T1000 (cell line): ENCODE measurements around the gene VOPP1.

Experiments used
- DNase-seq: peaks from one replicate; lab custom pipeline; 2025; ENCODE audit warnings: mixed read lengths; lab: John Stamatoyannopoulos, UW

The VOPP1 gene

DNA sequence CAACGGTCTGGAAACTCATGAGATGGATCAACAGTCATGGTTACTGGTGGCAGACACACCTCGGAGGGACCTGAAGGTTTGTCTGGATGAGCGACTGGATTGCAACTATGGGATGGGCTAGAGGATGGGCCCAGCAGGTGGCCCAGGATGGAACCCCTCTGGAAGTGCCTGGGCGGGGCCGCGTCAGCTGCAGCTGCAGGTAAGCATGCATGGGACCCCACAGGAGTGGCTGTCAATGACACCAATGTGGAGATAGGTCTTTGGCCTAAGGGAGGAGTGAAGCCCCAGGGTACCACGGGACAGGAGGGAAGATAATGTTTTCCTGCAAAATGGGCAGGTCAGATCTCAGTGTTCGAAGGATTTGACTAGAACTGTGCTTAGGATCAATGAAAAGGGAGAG lies 103.8 kb downstream of the VOPP1 start:
- DNase-seq: no peak

DNA sequence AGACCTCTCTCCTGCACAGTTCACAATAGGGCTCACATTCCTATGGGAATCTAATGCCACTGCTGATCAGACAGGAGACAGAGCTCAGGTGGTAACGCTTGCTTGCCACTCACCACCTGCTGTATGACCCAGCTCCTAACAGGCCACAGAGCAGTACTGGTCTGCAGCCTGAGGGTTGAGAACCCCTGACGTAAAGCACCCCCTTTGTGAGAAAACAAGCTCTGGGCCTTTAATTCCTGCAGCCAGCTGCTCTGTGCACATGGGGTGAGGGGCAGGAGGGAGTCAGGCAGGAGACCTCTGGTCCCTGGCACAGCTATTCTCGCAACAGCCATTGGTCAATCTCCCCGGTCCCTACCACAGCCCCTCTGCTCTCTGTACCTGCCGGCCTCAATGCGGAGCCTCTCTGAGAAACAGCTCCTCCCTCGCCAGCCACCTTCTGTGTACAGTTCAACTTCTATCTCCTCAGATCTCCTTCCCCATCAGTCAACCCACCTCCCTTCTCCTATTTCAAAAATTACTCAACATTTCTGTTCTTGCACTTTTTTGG lies 105.2 kb downstream of the VOPP1 start:
- no peak for DNase-seq

DNA sequence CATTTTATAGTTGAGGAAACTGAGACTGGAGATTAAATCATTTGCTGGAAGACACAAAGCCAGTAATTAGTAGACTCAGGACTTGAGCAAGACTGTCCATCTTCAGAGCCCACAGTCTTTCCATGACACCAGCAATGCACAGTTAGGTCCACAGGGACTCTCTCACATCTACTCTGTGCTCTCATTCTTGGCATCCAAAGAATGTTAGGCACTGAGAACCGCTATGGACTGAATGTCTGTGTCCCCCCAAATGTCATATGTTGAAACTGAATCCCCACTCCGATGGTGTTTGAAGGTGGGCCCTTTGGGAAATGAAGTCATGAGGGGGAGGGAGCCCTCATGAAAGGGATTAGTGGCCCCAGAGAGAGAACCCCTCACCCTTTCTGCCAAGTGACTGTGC lies 106.6 kb downstream of the VOPP1 start:
- no peak for DNase-seq

DNA sequence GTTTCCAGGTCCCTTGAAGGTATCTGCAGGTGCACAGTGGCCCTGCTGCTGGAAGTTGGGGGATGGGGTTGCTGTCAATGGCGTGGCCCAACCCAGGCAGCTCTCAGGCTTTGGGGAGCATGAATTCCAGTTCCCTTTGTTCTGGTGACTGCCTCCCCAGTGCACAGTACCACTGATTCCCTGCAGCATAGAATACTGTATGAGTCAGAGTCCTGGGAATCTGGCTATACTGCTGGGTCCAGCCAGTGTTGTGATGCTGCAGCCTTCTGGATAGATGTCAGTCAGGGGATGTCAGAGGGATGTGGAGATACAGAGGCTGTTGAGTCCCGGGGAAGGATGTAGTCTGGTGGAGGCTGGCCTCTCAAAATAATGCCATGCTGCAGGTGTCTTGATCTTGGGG lies 107.9 kb downstream of the VOPP1 start:
- no peak for DNase-seq

DNA sequence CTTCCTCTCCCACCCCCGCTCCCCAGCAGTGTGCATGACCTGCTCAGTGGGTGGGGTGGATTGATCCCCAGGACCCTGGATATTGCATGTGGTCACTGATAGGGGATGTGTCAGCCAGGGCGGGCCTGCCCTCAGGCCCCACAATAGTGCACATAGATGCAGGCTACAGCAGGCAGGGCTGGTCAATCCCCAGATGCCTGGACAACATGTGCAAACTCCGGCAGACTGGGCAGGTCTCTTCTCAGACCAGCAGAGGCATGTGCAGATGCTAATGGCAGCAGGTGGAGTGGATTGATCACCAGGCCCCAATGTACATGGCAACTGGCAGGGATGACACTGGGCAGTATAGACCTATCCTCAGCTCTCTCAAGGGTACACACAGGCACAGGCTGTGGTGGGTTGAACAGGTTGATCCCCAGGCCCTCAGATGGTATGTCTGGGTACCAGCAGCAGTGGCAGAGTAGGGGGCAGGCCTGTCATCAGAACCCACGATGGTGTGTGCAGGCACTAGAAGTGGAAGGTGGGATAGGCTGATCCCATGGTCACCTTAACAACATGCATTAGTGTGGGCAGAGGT lies 108.5 kb downstream of the VOPP1 start:
- no peak for DNase-seq

DNA sequence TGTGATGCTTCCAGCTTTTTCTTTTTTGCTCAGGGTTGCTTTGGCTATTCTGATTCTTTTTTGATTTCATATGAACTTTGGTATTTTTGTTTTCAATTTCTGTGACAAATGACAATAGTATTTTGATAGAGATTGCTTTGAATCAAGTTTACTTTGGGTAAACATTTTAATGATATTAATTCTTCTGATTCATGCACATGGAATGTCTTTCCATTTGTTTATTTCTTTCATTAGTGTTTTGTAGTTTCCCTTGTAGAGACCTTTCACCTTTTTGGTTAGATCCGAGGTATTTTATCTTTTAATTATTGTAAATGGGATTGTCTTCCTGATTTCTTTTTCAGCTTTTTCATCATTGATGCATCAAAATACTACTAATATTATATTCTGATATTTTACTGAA lies 114.0 kb downstream of the VOPP1 start:
- DNase-seq: no peak

DNA sequence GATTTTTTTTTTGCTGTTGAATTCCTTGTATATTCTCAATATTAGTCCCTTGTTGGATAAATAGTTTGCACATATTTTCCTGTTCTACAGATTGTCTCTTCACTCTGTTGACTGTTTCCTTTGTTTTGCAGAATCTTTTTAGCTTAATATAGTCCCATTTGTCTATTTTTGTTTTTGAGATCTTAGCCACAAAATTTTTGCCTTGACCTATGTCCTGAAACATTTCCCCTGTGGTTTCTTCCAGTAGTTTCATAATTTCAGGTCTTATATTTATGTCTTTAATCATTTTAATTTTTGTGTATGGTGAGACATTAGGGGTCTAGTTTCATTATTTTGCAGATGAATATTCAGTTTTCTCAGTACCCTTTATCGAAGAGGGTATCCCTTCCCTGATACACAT lies 114.5 kb downstream of the VOPP1 start:
- no peak for DNase-seq

DNA sequence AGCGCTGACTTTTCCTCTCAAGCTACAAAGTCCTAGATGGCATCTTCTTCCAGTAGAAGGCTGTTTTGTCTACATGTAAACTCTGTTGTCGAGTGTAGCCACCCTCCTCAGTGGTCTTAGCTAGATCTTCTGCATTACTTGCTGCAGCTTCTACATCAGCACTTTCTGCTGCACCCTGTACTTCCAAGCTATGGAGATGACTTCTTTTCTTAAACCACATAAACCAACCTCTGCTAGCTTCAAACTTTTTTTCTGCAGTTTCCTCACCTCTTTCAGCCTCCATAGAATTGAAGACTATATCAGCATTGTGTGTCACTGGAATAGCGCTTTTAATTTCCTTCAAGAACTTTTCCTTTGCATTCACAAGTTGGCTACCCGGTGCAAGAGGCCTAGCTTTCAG lies 119.3 kb downstream of the VOPP1 start:
- DNase-seq: no peak

DNA sequence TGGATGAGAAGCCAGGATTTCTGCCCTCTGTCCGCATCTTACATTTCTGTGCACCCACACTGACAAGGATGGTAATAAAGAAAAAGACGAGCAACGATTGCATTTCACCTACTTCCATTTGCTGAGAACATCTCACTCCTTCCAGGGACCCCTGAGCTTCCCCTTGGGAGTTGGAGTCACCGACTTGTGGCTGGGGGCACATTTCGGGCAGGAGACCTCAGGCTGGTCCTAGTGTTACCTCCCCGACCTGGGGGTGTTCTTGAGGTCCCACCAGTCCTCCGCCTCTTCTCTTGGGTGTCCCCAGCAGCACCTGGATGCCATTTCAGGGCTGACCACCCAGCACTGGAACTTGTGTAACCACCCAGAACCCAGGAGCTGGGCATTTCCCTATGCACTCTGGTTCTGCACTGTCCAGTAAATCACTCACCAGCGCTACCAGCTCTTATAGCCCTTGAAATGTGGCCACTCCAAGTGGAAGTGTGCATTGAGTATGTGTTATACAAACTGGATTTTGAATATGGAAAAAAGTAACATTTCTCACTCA lies 122.2 kb downstream of the VOPP1 start:
- DNase-seq: no peak

DNA sequence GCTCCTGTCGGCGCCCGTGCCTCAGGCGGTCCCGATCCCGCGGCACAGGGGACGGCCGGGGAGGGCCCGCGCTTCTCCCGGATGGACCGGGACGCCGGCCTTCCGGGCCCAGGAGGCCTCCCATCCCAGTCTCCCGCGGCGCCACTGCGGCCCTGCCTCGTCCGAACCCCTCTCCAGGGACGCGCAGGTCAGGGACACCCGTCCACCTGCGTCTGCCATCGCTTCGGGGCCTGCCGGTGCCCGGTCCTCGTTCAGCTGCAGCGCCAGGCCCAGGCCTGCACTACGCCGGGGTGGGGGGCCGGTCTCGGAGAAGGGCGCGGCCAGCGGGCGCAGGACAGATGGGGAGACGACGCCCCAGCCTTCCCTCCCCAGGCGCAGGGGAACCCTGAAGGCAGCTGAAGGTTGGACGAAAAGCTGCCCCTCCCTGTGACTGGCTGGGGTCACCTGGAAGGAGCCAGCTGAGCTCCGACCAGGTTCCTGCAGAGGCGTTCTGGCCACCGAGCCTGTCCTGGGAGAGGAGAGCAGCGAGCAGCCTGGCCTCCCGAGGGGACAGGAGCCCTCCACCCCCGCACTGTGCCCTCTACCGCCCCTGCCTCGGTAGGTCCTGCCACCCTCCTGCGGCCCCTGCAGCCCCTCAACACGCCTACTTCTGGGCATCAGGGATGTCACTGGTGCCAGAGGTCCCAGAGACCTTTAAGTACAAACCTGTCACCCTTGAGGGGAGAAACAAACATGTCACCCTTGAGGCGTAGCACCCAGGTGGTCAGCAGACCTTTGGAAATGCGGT lies 122.9 kb downstream of the VOPP1 start:
- no peak for DNase-seq

DNA sequence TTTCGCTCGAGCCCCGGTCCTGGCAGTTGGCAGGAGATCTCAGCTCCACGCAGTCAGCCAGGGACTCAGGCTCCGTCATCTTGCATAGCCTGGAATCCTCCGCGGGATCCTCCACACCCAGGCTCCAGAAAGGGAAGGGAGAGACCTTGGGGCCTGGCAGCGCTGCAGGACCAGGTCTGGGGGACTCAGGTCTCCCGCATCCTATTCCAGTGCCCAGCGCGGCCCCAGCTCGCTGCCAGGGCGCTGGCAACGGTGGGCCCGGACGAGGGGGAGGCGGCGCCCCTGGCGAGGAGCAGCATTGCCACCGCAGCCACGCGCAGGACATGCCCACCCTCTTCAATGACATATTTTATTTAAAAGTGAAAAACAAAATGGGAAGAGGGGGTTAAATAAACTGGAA lies 123.8 kb downstream of the VOPP1 start:
- no peak for DNase-seq

DNA sequence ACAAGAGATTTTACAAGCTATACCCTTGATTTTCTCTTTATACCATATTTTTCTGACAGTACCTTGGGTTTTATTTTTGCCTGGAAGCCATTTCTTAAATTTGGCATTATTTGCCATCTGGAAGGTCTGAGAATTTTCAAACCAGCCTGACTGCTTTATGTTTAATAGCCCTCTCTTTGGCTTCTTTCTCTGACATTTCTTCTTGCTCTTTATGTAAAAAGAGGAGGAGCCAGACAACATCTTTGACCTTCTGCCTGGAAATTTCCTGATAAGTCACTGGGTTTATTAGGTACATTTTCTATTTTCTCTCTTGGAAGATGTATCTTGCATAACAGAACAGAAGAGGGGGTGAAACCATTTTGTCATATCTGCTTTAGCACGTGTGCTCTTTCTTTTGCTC lies 127.5 kb downstream of the VOPP1 start:
- no peak for DNase-seq

DNA sequence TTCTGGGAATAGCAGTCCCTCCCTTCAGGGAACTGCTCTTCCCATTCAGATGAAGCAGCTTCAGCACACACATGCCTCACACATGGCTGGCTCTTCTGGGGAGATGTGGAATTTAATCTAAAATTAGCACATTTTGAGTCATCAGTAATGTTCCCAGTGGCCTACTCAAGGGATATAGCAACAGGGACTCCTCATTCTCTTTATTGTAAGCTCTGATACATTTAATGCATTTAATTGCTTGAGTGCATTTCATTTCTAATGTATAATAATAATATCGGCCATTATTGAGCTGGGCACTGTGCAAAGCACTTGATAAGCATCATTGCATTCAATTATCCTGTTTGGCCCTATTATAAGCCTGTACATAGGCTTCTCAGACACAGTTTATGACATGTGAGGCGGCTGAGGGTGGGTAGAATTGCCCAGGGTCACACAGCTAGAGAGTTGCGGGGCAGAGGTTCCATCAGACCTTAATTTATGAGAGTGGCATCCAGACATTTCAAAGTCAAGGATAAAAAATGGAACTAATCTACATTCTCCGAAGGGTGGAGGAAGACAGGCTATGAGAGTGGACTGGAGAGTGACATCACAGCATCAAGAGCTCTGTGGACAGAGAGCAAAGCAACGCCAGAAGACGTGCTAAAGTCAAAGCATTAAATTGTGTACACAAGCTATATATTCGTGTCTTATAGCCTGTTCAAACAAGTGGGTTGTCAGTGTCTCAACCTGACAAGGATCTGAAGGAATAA lies 130.4 kb downstream of the VOPP1 start:
- DNase-seq: no peak

DNA sequence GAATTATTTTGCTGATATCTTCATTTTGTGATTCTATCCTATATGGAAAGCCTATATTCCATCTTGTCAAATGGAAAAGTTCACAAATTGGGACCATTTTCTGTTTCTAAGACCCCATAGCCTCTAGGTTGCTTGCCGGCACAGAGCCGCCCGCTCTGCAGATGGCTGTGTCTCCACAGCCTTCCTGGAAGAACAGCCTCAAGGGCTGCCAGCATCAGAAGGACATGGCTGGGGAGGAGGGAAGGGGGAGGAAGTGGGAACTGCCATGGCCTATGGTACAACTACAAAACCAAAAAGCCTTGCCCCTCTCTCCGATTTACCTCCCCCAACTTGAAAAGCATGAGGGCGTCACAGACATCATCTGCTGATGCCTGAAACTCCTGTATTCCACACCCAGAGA lies 131.3 kb downstream of the VOPP1 start:
- DNase-seq: no peak

DNA sequence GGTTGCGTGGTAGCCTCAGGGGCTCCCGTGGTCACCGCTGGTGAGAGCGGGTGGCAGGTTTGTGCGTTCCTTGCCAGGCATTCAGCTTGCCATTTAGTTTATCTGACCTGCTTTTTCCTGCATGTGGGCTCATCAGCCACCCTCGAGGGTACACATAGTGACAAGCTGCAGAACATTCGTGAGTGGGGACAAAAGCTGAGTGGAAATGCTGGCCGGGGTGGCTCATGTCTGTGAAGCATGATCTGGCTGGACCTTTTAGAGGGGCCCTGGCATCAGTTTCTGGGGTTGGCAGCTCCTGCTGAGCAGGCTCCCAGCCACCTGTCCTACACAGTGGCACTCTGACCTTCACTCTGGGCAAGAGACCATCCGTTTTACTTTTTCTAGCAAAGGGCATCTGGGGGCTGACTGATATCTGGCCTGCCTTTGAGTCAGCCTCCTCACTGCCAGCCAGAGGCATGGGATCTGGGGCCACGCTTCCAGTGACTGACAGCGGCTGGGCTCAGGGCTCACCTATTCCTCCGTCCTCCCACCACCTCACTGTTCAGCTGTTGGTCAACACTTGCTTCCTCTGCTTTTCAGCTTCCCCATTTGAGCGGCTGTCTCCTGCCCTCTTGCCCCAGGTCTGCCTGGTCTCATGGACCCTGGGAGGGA lies 132.1 kb downstream of the VOPP1 start:
- DNase-seq: no peak

DNA sequence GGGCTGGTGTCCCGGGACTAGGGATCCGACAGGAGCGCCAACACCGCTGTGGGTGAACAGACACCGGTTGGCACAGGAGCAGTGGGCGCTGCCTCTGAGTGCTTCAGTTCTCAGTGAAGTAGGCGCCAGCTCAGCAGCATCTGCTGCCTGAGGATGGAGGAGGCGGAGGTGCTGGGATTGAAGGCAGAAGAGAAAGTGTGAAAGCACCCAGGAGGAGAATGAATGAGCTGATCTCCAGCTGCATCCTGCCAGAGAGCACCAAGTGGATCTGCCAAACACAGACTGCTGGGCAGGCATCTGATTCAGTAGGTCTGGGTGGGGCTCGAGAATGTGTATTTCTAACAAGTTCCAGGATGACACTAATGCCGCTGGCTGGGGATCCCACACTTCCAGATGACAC lies 132.7 kb downstream of the VOPP1 start:
- DNase-seq: no peak

DNA sequence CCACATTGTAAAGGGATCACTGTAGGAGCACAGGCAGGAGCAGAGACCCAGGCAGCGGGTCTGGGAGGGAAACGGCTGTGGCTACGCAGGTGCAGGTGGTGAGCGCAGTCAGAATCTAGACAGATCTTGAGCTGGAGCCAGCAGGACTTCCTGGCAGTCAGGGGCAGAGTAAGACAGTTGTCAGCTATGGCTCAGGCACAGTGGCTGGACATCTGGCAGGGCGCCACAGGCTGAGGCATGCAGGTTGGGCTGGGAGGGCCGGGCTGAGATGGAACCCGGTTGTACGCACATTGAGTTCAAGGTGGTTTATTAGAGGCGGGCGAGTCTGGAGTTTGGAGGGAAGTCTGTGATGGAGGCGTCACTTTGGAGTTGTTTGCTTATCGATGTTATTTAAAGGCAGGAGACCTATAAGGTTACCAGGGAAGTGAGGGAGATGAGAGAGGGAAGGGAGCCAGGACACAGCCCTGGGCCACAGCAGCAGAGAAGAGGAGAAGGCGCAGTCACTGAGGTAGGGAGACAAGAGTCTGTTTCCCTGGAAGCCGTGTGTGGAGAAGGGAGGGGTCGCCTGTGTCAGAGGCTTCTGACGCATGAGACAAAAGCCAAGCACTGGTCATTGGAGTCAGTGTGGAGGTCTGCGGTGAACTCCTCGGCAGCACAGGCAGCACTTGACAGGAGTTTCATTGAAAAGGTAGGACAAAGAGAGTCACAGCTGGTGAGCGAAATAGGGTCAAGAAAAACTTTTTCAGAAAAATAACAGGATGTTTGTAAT lies 133.4 kb downstream of the VOPP1 start:
- DNase-seq: no peak

DNA sequence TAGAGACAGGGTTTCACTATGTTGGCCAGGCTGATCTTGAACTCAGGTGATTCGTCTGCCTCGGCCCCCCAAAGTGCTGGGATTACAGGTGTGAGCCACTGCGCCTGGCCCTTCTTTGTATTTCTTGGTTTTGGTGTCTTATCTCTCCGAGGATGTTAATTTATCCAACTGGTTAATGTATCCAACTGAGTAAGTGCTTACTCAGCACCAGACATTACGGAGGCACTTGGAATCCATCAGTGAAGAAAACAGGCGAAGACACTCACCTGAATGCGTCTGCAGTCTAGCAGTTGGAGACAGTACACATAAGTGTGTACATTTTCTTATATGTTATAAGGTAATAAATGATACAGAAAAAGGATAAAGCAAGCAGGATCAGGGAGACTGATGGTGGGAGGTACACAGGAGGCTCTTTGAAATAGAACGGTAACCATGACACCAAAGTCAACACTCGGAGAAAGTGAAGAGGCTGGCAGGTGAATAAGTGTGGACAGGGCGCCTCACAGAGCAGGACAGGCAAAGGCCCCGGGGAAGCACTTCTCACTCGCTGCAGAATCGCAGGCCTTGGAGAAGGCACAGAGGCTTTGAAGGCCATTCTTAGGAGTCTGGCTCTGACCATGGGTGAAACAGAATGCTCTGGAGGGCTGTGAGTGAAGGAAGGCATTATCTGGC lies 134.1 kb downstream of the VOPP1 start:
- DNase-seq: no peak

DNA sequence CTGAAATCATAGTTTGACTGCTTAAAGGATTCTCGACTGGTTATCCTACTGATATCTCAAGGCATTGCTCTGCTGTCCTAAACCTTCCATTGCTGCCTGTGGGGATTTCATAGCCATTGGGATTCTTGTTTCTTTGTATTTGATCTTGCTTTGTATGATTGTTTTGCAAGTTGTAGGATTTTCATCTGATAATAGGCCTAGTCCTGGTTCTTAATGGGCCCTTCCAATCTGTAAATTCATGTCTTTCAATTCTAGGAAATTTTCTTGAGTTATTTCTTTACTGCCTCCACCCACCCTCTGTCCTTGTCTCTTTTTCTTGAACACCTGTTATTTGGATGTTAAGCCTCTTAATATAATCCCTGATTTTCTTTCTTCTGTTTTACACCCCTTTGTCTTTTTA lies 134.9 kb downstream of the VOPP1 start:
- DNase-seq: no peak

DNA sequence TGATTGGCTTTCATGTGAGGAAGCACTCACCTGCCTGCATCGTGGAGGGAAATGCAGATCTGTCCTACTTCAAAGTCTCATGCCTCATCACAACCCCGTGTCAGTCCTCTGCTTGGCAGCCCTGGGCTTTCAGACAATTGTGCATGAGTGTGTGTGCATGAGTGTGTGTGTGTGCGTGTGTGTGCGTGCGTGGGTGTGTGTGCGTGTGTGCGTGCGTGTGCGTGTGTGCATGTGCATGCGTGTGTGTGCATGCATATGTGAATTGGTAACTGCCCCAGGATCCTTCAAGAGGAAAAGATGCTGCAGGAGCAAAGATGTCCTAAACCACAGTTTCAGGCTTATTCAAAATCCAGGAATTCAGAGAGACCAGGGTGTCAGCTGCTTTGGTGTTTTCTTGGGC lies 135.8 kb downstream of the VOPP1 start:
- no peak for DNase-seq

DNA sequence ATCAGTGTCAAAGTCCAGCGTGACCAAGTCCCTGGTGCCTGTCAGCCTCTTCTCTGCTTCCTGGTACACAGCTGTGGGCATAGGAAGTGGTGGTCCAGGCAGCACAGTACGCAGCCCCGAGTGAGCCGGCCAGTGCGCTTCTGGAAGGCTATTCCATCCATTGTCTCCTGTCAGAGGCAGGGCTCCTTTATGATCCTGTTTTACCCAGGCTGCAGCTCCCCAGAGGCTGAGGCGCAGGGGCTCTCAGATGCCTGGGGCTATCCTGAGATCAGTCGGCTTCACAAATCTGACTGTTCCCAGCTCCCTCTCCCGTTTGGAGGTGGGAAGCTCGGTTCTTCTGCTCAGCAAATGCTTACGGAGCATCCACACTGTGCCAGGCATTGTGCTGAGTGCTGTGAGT lies 136.8 kb downstream of the VOPP1 start:
- no peak for DNase-seq
